GM23338 (cell line): ENCODE data around the gene VWDE.
A peak's percentile ranks its signal among the peaks of the same experiment; 100 is the strongest.

Experiments used
- CREB1 ChIP-seq: fragments of 250-450 bp; sonication (Bioruptor Pico); IDR thresholded peaks from 2 replicates; pipeline ENCODE4 v1.5.0; 2020; ENCODE audit warnings: low read depth, mild to moderate bottlenecking, moderate library complexity
- EZH2 ChIP-seq: fragments of 200-600 bp; sonication (generic); IDR thresholded peaks from one replicate; pipeline ENCODE4 v1.8.0; 2017; ENCODE audit warnings: antibody characterized with exemption, mild to moderate bottlenecking, low read depth; ENCODE audit not compliant: unreplicated experiment
- EZH2phosphoT487 ChIP-seq: fragments of 200-600 bp; sonication (generic); IDR thresholded peaks from one replicate; pipeline ENCODE4 v1.8.1; 2018; ENCODE audit warnings: antibody characterized with exemption; ENCODE audit not compliant: unreplicated experiment
- JUNB ChIP-seq: IDR thresholded peaks from one replicate; pipeline ENCODE4 v1.6.1; 2016; ENCODE audit warnings: antibody characterized with exemption; ENCODE audit not compliant: unreplicated experiment
- NANOG ChIP-seq: IDR thresholded peaks from 2 replicates; pipeline ENCODE4 v1.6.1; 2016; ENCODE audit warnings: antibody characterized with exemption, borderline replicate concordance
- POLR2AphosphoS5 ChIP-seq: IDR thresholded peaks from 2 replicates; pipeline ENCODE4 v1.6.1; 2016; ENCODE audit warnings: antibody characterized with exemption, low read depth
- STAT1 ChIP-seq: IDR thresholded peaks from one replicate; pipeline ENCODE4 v1.6.1; 2016; ENCODE audit warnings: antibody characterized with exemption; ENCODE audit not compliant: unreplicated experiment
- ZNF114 ChIP-seq: fragments of 250-450 bp; sonication (Bioruptor Pico); IDR thresholded peaks from 2 replicates; pipeline ENCODE4 v1.5.0; 2020; ENCODE audit warnings: mild to moderate bottlenecking, moderate library complexity
- ZNF331 ChIP-seq: fragments of 250-450 bp; sonication (Bioruptor Pico); IDR thresholded peaks from 2 replicates; pipeline ENCODE4 v1.5.0; 2020; ENCODE audit warnings: low read depth, mild to moderate bottlenecking, moderate library complexity
- TF ChIP-seq, protein P1 (sequence below), 2 experiments: fragments of 200-600 bp in 1 of 2; sonication (generic) in 1 of 2; conservative IDR thresholded peaks; 2 replicates each; pipeline versions ENCODE4 v1.5.1 to v1.6.1; 2016 to 2017; ENCODE audit warnings: antibody characterized with exemption in 2 of 2, low read depth in 2 of 2, mild to moderate bottlenecking in 2 of 2, moderate library complexity in 1 of 2
- TF ChIP-seq, protein P2 (sequence below): IDR thresholded peaks from 2 replicates; pipeline ENCODE4 v1.6.1; 2016; ENCODE audit warnings: antibody characterized with exemption
- TF ChIP-seq, protein P3 (sequence below): IDR thresholded peaks from one replicate; pipeline ENCODE4 v1.6.1; 2018; ENCODE audit warnings: antibody characterized with exemption; ENCODE audit not compliant: unreplicated experiment
- TF ChIP-seq, protein P4 (sequence below): fragments of 250-450 bp; sonication (Bioruptor Pico); IDR thresholded peaks from 2 replicates; pipeline ENCODE4 v1.5.0; 2020; ENCODE audit warnings: mild to moderate bottlenecking, moderate library complexity

DNA sequence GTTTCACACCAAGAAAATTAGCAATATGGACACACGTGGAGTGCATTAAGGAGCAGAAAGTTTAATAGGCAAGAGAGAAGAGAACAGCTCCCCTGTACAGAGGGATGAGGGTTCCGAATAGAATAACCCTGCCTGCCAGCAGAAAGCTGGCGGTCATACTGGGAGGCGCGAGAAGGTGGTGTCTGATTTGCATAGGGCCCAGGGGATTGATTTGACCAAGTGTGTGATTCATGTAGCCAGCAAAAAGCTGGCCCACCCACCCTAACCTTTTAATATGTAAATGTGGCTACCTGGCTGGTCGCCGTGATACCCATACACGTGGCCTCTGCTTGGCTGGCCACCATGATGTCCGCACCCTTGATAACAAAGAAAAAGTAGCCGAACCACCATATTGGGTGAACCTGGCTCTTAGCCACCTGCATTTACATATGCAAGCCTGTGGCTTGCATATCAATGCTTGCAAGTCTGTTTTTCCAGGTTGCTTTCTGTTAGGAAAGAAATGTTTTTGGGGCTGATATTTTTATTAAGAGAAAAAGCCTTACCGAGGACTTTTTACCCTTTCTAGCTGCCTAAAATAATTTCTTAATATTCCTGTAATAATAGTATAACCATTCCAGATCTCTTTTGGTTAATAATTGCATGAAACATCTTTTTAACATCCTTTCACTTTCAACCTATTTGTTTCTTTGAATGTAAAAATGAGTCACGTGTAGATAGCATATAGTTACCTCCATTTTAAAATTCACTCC lies 20.5 kb upstream of the VWDE start:
- TF ChIP-seq POLR2AphosphoS5 (peak; percentile 84), EZH2 (no peak), JUNB (no peak), STAT1 (no peak), CREB1 (peak; percentile 63), EZH2phosphoT487 (no peak), ZNF331 (CRISPR knock-in tag) (peak; percentile 20; the same call in 1 of the 2 replicates), NANOG (peak; percentile 65; the same call in 1 of the 2 replicates), ZNF114 (CRISPR knock-in tag) (peak; percentile 82; the same call in 1 of the 2 replicates)
- TF ChIP-seq, protein P1, sequence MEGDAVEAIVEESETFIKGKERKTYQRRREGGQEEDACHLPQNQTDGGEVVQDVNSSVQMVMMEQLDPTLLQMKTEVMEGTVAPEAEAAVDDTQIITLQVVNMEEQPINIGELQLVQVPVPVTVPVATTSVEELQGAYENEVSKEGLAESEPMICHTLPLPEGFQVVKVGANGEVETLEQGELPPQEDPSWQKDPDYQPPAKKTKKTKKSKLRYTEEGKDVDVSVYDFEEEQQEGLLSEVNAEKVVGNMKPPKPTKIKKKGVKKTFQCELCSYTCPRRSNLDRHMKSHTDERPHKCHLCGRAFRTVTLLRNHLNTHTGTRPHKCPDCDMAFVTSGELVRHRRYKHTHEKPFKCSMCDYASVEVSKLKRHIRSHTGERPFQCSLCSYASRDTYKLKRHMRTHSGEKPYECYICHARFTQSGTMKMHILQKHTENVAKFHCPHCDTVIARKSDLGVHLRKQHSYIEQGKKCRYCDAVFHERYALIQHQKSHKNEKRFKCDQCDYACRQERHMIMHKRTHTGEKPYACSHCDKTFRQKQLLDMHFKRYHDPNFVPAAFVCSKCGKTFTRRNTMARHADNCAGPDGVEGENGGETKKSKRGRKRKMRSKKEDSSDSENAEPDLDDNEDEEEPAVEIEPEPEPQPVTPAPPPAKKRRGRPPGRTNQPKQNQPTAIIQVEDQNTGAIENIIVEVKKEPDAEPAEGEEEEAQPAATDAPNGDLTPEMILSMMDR (conservative IDR thresholded peaks at IDR 0.05; ENCODE audit: low read depth in 2 of 2), result no peak
- TF ChIP-seq, protein P2, sequence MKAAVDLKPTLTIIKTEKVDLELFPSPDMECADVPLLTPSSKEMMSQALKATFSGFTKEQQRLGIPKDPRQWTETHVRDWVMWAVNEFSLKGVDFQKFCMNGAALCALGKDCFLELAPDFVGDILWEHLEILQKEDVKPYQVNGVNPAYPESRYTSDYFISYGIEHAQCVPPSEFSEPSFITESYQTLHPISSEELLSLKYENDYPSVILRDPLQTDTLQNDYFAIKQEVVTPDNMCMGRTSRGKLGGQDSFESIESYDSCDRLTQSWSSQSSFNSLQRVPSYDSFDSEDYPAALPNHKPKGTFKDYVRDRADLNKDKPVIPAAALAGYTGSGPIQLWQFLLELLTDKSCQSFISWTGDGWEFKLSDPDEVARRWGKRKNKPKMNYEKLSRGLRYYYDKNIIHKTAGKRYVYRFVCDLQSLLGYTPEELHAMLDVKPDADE, result no peak
- TF ChIP-seq, protein P3, sequence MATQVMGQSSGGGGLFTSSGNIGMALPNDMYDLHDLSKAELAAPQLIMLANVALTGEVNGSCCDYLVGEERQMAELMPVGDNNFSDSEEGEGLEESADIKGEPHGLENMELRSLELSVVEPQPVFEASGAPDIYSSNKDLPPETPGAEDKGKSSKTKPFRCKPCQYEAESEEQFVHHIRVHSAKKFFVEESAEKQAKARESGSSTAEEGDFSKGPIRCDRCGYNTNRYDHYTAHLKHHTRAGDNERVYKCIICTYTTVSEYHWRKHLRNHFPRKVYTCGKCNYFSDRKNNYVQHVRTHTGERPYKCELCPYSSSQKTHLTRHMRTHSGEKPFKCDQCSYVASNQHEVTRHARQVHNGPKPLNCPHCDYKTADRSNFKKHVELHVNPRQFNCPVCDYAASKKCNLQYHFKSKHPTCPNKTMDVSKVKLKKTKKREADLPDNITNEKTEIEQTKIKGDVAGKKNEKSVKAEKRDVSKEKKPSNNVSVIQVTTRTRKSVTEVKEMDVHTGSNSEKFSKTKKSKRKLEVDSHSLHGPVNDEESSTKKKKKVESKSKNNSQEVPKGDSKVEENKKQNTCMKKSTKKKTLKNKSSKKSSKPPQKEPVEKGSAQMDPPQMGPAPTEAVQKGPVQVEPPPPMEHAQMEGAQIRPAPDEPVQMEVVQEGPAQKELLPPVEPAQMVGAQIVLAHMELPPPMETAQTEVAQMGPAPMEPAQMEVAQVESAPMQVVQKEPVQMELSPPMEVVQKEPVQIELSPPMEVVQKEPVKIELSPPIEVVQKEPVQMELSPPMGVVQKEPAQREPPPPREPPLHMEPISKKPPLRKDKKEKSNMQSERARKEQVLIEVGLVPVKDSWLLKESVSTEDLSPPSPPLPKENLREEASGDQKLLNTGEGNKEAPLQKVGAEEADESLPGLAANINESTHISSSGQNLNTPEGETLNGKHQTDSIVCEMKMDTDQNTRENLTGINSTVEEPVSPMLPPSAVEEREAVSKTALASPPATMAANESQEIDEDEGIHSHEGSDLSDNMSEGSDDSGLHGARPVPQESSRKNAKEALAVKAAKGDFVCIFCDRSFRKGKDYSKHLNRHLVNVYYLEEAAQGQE, result no peak
- TF ChIP-seq, protein P4, sequence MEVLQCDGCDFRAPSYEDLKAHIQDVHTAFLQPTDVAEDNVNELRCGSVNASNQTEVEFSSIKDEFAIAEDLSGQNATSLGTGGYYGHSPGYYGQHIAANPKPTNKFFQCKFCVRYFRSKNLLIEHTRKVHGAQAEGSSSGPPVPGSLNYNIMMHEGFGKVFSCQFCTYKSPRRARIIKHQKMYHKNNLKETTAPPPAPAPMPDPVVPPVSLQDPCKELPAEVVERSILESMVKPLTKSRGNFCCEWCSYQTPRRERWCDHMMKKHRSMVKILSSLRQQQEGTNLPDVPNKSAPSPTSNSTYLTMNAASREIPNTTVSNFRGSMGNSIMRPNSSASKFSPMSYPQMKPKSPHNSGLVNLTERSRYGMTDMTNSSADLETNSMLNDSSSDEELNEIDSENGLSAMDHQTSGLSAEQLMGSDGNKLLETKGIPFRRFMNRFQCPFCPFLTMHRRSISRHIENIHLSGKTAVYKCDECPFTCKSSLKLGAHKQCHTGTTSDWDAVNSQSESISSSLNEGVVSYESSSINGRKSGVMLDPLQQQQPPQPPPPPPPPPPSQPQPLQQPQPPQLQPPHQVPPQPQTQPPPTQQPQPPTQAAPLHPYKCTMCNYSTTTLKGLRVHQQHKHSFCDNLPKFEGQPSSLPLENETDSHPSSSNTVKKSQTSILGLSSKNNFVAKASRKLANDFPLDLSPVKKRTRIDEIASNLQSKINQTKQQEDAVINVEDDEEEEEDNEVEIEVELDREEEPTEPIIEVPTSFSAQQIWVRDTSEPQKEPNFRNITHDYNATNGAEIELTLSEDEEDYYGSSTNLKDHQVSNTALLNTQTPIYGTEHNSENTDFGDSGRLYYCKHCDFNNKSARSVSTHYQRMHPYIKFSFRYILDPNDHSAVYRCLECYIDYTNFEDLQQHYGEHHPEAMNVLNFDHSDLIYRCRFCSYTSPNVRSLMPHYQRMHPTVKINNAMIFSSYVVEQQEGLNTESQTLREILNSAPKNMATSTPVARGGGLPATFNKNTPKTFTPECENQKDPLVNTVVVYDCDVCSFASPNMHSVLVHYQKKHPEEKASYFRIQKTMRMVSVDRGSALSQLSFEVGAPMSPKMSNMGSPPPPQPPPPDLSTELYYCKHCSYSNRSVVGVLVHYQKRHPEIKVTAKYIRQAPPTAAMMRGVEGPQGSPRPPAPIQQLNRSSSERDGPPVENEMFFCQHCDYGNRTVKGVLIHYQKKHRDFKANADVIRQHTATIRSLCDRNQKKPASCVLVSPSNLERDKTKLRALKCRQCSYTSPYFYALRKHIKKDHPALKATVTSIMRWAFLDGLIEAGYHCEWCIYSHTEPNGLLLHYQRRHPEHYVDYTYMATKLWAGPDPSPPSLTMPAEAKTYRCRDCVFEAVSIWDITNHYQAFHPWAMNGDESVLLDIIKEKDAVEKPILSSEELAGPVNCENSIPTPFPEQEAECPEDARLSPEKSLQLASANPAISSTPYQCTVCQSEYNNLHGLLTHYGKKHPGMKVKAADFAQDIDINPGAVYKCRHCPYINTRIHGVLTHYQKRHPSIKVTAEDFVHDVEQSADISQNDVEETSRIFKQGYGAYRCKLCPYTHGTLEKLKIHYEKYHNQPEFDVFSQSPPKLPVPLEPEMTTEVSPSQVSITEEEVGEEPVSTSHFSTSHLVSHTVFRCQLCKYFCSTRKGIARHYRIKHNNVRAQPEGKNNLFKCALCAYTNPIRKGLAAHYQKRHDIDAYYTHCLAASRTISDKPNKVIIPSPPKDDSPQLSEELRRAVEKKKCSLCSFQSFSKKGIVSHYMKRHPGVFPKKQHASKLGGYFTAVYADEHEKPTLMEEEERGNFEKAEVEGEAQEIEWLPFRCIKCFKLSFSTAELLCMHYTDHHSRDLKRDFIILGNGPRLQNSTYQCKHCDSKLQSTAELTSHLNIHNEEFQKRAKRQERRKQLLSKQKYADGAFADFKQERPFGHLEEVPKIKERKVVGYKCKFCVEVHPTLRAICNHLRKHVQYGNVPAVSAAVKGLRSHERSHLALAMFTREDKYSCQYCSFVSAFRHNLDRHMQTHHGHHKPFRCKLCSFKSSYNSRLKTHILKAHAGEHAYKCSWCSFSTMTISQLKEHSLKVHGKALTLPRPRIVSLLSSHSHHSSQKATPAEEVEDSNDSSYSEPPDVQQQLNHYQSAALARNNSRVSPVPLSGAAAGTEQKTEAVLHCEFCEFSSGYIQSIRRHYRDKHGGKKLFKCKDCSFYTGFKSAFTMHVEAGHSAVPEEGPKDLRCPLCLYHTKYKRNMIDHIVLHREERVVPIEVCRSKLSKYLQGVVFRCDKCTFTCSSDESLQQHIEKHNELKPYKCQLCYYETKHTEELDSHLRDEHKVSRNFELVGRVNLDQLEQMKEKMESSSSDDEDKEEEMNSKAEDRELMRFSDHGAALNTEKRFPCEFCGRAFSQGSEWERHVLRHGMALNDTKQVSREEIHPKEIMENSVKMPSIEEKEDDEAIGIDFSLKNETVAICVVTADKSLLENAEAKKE (CRISPR knock-in tag), result peak; percentile 51; the same call in 1 of the 2 replicates
